Measurements from ENCODE around the gene GPR3. TPM values are rescaled to one million over a fixed set of nuclear protein-coding genes. Genes with fewer than 3 reads are reported as not detected.

Gene GPR3
- total RNA-seq, 4 donors from 2014 or later: 0.13 to 4.5 TPM; not detected in 2

DNA sequence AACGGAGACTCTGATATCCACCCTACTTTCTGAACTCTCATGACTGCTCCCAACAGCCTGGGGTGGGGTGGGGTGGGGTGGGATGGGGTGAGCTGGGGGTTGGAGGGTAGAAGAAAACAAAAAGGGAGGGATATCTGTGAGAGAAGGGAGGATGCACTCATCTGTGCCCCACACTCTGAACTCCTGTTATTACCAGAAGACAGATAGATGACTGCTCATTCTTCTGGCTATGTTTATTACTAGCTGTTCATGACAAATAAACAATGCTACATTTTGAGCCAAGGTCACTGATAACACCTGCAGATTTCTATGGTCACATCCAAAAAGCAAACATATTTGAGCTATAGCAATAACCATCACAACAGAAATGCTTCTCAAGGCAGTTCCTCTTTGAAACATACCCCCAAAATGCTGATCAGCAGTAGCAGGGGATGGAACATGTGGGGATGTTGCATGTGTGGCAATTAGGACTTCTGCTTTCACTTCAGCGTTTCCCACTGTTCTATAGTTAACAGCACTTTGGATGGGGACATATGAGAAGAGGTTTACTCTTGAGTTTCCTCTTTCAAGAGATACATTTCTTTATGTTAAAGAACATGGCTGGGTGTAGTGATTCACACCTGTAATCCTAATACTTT, 43.3 kb downstream of the GPR3 start:
- peaks cover 76 to 100% (median 97%) of the 10 kb centered on the region in 4 donors for H3K4me1 ChIP-seq
- no peaks in the 10 kb centered on the region for H3K9me3 ChIP-seq
- intact Hi-C loops (cut with DNase I): loop anchor here (5.0 kb wide), 1 partner anchor 52 kb away; no protein-coding TSS in a partner anchor
- peak overlapping the region in 1 of 4 donors; percentile 15 for H3K4me3 ChIP-seq
- H3K36me3 ChIP-seq: peaks cover 0 to 7% (median 3%) of the 10 kb centered on the region in 4 donors
- TF ChIP-seq, protein P1, sequence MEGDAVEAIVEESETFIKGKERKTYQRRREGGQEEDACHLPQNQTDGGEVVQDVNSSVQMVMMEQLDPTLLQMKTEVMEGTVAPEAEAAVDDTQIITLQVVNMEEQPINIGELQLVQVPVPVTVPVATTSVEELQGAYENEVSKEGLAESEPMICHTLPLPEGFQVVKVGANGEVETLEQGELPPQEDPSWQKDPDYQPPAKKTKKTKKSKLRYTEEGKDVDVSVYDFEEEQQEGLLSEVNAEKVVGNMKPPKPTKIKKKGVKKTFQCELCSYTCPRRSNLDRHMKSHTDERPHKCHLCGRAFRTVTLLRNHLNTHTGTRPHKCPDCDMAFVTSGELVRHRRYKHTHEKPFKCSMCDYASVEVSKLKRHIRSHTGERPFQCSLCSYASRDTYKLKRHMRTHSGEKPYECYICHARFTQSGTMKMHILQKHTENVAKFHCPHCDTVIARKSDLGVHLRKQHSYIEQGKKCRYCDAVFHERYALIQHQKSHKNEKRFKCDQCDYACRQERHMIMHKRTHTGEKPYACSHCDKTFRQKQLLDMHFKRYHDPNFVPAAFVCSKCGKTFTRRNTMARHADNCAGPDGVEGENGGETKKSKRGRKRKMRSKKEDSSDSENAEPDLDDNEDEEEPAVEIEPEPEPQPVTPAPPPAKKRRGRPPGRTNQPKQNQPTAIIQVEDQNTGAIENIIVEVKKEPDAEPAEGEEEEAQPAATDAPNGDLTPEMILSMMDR (IDR thresholded peaks at IDR 0.05): no peak
- TF ChIP-seq EP300 (IDR thresholded peaks at IDR 0.05) (no peak), POLR2AphosphoS5 (IDR thresholded peaks at IDR 0.05) (peak in 1 of 2 donors; percentile 42)
- H3K27me3 ChIP-seq: no peaks in the 10 kb centered on the region
- WGBS: 46% methylated on average over 2 of the region's 2 CpGs
- DNase-seq (ENCODE audit: extremely low spot score): no peak
- H3K27ac ChIP-seq (replicated peaks in 1 of 4): peak overlapping the region; percentile 56 to 77 (median 74)

DNA sequence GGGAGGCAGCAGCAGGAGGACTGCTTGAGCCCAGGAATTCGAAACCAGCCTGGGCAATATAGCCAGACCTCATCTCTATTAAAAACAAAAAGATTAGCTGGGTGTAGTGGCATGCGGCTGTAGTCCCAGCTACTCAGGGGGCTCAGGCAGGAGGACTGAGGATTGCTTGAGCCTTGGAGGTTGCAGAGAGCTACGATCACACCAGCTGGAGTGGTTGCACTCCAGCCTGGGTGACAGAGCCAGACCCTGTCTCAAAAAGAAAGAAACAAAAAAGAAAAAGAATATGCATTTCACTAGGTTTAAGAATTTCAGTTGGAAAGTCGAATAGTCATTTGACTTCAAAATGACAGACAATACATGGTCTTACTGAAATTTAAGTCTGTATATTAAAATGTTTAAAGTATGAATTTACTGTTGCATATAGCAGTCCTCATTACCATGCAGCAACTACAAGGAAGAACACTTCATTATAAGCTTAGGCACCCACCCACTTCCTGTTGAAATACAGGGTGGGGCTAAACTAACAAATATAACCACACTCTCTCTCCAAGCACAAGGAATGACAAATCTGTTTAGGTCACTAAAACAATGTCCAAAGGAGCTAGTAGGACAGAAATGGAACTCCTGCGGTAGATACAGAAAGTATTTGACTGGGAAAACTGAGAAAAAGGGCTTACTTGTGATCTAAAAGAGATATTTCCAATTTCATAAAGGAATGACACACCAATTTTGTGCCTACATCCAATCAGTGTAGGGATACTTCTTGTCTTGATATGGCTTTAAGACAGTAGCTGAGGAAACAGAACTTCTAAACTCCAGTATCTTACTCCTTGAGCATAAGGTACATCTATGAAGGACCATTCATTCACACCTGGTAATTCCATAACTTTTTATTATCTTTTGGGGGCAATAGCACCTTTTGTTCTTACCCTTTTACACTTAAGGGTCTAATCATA, 44.1 kb downstream of the GPR3 start:
- H3K27ac ChIP-seq (replicated peaks in 1 of 4): peak overlapping the region; percentile 56 to 77 (median 74)
- peak; percentile 18 to 86 for TF ChIP-seq POLR2AphosphoS5 (IDR thresholded peaks at IDR 0.05)
- no peak for TF ChIP-seq EP300 (IDR thresholded peaks at IDR 0.05)
- no peaks in the 10 kb centered on the region for H3K27me3 ChIP-seq
- H3K4me1 ChIP-seq: peaks cover 73 to 96% (median 92%) of the 10 kb centered on the region in 4 donors
- 51% methylated on average over 5 of the region's 5 CpGs for WGBS
- H3K36me3 ChIP-seq: peaks cover 0 to 13% (median 5%) of the 10 kb centered on the region in 4 donors
- DNase-seq (ENCODE audit: extremely low spot score): no peak
- intact Hi-C loops (cut with DNase I): loop anchor here (5.0 kb wide), 1 partner anchor 51 kb away; no protein-coding TSS in a partner anchor
- peak overlapping the region in 2 of 4 donors; percentile 9 to 15 for H3K4me3 ChIP-seq
- H3K9me3 ChIP-seq: no peaks in the 10 kb centered on the region

- intact Hi-C loops (cut with DNase I): loop anchor here (5.0 kb wide), 1 partner anchor 49 kb away; no protein-coding TSS in a partner anchor
- DNase-seq (ENCODE audit: extremely low spot score): no peak
- peaks cover 56 to 86% (median 74%) of the 10 kb centered on the region in 4 donors for H3K4me1 ChIP-seq
Measured at GRCh38 chr1:27438621-27439061, 46.2 kb downstream of the GPR3 start.

GRCh38 chr1:27439150-27439549, 46.7 kb downstream of the GPR3 start:
- TF ChIP-seq EP300 (IDR thresholded peaks at IDR 0.05) (no peak), POLR2A (IDR thresholded peaks at IDR 0.05; ENCODE audit: low read depth) (no peak), POLR2AphosphoS5 (IDR thresholded peaks at IDR 0.05) (no peak)
- no peak overlapping the region for H3K27ac ChIP-seq (replicated peaks in 1 of 4)
- intact Hi-C loops (cut with DNase I): loop anchor here (5.0 kb wide), 1 partner anchor 48 kb away; no protein-coding TSS in a partner anchor
- no peak overlapping the region for H3K4me3 ChIP-seq
- DNase-seq (ENCODE audit: extremely low spot score): no peak
- no peaks in the 10 kb centered on the region for H3K27me3 ChIP-seq
- peaks cover 0 to 13% (median 5%) of the 10 kb centered on the region in 4 donors for H3K36me3 ChIP-seq
- H3K9me3 ChIP-seq: no peaks in the 10 kb centered on the region
- WGBS: 51% methylated on average over 2 of the region's 2 CpGs
- peaks cover 51 to 86% (median 71%) of the 10 kb centered on the region in 4 donors for H3K4me1 ChIP-seq

More at GRCh38 chr1:27438621-27439061, 46.2 kb downstream of the GPR3 start:
- no peaks in the 10 kb centered on the region for H3K9me3 ChIP-seq
- TF ChIP-seq EP300 (IDR thresholded peaks at IDR 0.05) (no peak), POLR2A (IDR thresholded peaks at IDR 0.05; ENCODE audit: low read depth) (no peak), POLR2AphosphoS5 (IDR thresholded peaks at IDR 0.05) (no peak)
- TF ChIP-seq, protein P1 (IDR thresholded peaks at IDR 0.05): no peak
- no peaks in the 10 kb centered on the region for H3K27me3 ChIP-seq
- peaks cover 0 to 13% (median 5%) of the 10 kb centered on the region in 4 donors for H3K36me3 ChIP-seq
- H3K4me3 ChIP-seq: no peak overlapping the region
- WGBS: 86% methylated on average over 1 of the region's 1 CpG
- peak overlapping the region in 1 of 4 donors; percentile 77 for H3K27ac ChIP-seq (replicated peaks in 1 of 4)

- intact Hi-C loops (cut with DNase I): no loop called here
- TF ChIP-seq, protein P1 (IDR thresholded peaks at IDR 0.05): no peak
- TF ChIP-seq POLR2AphosphoS5 (IDR thresholded peaks at IDR 0.05) (no peak), EP300 (IDR thresholded peaks at IDR 0.05) (no peak), POLR2A (IDR thresholded peaks at IDR 0.05; ENCODE audit: low read depth) (no peak)
Measured at GRCh38 chr1:27444632-27445031, 52.2 kb downstream of the GPR3 start.

More at GRCh38 chr1:27444632-27445031, 52.2 kb downstream of the GPR3 start:
- no peak overlapping the region for H3K4me3 ChIP-seq
- peak overlapping the region in 1 of 4 donors; percentile 10 for H3K27ac ChIP-seq (replicated peaks in 1 of 4)
- 25% methylated on average over 1 of the region's 1 CpG for WGBS
- no peaks in the 10 kb centered on the region for H3K27me3 ChIP-seq
- peaks cover 23 to 76% (median 63%) of the 10 kb centered on the region in 4 donors for H3K4me1 ChIP-seq
- H3K9me3 ChIP-seq: no peaks in the 10 kb centered on the region
- no peak for DNase-seq (ENCODE audit: extremely low spot score)
- peaks cover 0 to 21% (median 11%) of the 10 kb centered on the region in 4 donors for H3K36me3 ChIP-seq

Data from esophagus muscularis mucosa (tissue), 4 donors.